GM19452 (cell line): Measurements from ENCODE around the gene TENM4.
"Not testable (repeated sequence)": the region's sequence is repeated elsewhere in the genome, so short reads cannot be mapped to it uniquely, and the experiment has no call there.

Experiments
- ATAC-seq: cut with Tn5 transposase; IDR thresholded peaks from one replicate; pipeline ENCODE4 v1.9.1; 2021; ENCODE audit not compliant: unreplicated experiment

The TENM4 gene

GRCh38 chr11:78833237-78833636, 607.6 kb downstream of the TENM4 start:
- ATAC-seq, result no peak

- ATAC-seq, result no peak
Measured at GRCh38 chr11:78832226-78832947, 608.4 kb downstream of the TENM4 start.

- no peak for ATAC-seq
Measured at GRCh38 chr11:78831571-78831970, 609.3 kb downstream of the TENM4 start.

DNA sequence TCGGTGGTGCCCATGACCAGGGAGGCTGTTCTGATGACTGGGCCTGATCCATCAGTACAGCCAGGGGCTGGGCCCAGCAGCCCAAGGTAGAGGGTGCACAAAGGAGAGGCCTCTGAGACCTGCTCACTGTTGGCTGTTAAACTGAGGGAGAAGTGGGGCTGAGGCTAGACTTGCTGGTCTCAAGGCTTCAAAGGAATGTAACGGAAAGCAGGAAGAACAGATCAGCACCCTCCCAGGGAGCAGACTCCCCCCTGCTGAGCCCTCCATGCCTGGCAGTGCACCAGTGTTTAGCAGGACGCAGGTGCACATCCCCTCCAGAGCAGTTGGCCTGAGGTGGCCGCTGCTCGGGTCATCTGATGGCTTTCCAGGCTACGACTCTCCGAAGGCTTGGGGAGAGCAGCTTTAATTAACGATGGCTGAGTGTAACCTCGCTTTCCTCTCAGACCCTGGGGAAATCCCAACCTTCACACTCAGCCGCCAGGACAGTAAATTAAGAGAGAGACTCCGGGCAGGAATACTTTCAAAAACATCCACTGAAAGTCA, 610.5 kb downstream of the TENM4 start:
- ATAC-seq, result no peak

DNA sequence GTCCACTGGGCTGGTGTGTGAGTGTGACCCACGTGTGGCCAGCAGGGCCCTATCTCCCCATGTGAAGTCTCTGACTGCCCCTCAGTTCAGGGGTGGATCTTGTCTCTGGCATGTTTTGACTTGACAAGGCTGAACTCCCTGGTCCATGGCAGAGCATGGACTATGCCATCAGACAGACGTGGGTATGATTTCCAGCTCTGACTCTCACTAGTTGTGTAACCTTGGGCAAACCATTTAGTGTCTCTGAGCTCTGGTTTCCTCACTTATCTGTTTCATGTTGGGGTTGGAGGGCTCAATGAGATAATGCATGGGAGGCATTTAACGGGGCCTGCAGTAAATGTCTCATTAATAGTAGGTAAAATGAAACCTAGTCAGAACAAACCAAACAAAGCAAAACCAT, 611.7 kb downstream of the TENM4 start:
- no peak for ATAC-seq

DNA sequence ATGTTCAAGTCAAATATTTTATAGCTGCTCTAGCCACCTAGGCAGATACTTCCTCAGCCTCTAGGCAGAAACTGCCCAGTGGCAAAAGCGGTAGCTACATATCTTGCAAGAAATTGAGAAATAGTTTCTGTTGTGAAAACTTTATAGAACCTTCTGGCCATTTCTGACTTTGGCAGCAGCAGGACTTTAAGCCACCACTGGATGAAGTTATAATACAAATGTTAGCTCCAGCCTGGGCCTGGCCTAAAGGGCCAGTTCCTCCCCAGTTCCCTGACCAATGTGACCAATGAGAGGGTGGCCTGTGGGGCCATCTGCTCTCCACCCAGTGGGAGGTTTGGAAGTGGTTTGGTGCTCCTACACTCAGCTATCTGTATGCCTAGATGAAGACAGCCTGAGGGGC, 612.2 kb downstream of the TENM4 start:
- ATAC-seq, result no peak

GRCh38 chr11:78827291-78827690, 613.5 kb downstream of the TENM4 start:
- ATAC-seq, result not testable (repeated sequence)

GRCh38 chr11:78825591-78826020, 615.2 kb downstream of the TENM4 start:
- no peak for ATAC-seq

DNA sequence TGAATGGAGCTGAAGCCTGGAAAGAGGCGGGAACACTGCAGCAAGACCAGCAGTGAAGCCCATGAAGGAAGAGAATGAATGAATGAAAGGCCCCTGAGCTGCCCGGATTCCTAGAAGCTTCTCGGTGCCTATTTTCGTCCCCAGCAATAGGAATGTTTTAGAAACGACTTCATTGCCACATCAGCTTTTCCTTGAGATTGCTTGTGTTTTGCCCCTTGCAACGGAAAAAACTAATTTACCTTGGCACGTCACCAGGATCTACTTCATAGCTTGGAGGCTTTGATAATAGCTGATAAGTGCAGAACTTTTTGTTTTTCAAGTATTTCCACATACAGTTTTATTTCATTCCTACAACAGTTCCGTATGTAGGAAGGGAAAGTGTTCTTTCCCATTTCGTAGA, 617.2 kb downstream of the TENM4 start:
- no peak for ATAC-seq

- no peak for ATAC-seq
Measured at GRCh38 chr11:78822931-78823423, 617.9 kb downstream of the TENM4 start.

DNA sequence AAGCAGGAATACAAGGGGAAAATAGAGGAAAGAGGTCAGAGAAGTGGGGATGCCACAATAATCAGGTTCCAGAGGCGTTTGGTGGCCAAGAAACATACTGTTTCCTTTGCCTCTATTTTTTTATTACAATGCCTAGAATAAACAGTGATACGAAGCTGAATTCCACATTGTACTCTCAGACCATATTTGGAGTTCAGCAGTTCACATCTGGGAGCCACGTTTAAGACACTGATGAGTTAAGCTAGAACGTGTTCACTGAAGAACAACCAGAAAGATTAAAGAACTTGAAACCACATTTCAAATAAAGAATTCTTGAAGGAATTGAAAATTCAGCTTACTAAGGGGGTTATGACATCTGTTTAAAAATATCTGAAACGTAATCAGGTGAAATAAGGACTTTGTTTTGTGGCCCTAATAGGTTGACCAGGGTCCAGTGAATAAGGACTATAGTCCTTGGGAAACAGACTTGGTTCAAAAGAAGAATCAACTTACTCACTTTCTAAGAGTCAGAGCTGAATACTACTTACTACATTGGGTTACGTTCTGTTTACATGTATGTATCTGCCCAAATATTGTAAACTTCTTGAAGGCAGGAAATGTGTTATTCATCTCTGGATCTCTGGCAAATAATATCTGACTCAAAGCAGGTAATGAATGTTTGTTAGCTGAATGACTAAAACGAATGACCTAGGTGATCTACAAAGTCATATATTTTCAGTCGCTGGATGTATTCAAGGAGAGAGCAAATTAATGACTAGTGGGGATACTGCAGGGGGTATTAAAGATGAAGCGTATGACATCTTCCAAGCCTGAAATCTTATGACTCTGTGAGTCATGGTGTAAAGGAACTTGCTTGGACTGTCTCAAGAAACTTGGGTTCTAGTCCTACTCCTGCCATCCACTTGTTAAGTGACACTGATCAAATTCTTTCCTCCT, 619.2 kb downstream of the TENM4 start:
- no peak for ATAC-seq

GRCh38 chr11:78820741-78821140, 620.1 kb downstream of the TENM4 start:
- ATAC-seq, result no peak

- ATAC-seq, result no peak
Measured at GRCh38 chr11:78818201-78818600, 622.6 kb downstream of the TENM4 start.

GRCh38 chr11:78815831-78816230, 625.0 kb downstream of the TENM4 start:
- ATAC-seq, result no peak

- ATAC-seq, result no peak
Measured at GRCh38 chr11:78812513-78813293, 628.1 kb downstream of the TENM4 start.

DNA sequence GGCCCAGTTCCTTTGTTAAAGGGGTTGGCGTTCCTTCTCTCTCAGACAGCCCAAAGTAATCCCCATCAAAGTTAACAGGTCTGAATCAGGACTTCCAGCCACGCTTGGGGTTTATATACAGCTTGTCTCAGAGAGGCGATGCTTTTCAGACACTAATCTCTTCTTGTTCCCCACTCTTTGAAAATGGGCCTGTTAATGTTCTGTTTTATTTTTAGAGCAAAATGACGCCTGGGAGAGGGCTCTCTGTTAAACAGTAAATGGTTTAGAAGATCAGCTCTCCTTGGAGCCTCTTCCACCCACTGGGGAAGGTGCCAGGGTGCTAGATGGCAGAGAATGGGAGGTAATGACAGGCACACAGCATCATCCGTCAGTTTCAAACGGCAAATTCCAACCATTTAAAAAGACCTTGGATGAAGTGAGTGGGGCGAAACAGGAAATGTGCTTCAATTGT, 630.2 kb downstream of the TENM4 start:
- no peak for ATAC-seq

DNA sequence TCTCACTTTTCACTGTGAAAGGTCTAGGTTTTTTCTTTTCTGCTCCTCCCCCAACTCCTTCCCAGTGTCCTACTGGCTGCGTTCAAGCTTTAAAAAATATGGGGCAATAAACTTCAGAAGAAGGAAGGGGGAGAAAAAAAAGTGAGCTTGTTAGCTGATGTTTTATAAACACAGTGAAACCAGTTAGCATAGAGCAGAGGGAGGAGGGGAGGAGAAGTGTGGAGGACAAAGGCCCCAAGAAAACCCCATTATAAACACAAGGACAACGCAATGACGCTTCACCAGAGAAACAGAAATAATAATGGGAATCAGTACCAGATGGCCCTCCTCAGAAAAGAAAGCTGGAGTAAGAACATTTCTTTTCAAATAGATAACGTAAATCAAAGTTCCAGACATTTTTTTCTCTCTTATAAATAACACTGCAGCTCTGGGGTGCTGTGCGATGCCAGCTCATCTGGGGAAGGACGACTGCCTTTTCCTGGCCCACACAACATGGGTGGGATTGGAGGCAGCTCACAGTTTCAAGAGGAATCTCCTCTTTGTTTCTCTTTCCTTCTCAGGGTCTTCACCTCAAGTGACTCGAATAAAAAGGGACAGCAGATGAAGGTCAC, 630.8 kb downstream of the TENM4 start:
- no peak for ATAC-seq

DNA sequence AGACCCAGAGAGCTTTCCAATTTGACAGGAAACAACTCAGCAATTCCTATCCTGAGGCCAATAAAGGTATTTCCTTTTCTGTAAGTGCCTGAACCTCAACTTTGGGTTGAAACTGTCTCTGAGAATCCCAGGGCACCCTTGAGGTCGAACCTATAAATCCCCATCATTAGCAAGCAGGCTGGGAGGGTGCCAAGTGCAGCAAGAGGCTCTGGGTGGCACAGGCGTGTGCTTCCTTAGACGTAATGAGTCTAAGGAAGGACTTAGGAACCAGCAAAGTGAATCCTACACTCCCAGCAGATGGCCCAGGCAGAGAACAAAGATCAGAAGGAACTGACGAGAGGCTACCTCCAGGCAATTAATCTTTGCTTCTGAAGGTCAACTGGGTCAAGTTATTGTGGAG, 631.9 kb downstream of the TENM4 start:
- ATAC-seq, result no peak

GRCh38 chr11:78807351-78807750, 633.5 kb downstream of the TENM4 start:
- no peak for ATAC-seq

GRCh38 chr11:78806214-78807004, 634.4 kb downstream of the TENM4 start:
- ATAC-seq, result no peak
